H9 (cell line): Measurements from ENCODE around the gene TPRN. TPM values are rescaled to one million over a fixed set of nuclear protein-coding genes. Genes with fewer than 3 reads are reported as not detected.

Experiments
- DNase-seq: peaks from one replicate; pipeline ENCODE4 v3.0.0-alpha.2; 2017
- H2AFZ ChIP-seq: one replicate; pipeline ENCODE4 v1.6.1; 2013; ENCODE audit warnings: mild to moderate bottlenecking, low read length, control low read depth, moderate library complexity
- H2AK5ac ChIP-seq: 2 replicates; pipeline ENCODE4 v1.6.1; 2013; ENCODE audit warnings: low read length, control low read depth, mixed read lengths; ENCODE audit not compliant: insufficient read length
- H2BK120ac ChIP-seq: one replicate; pipeline ENCODE4 v1.6.1; 2013; ENCODE audit warnings: low read depth, mild to moderate bottlenecking, low read length, control low read depth, inconsistent platforms; ENCODE audit not compliant: poor library complexity, severe bottlenecking
- H2BK12ac ChIP-seq: 2 replicates; pipeline ENCODE4 v1.6.1; 2013; ENCODE audit warnings: low read length, control low read depth, mixed read lengths, low read depth; ENCODE audit not compliant: insufficient read length
- H2BK15ac ChIP-seq: 2 replicates; pipeline ENCODE4 v1.6.1; 2013; ENCODE audit warnings: low read depth, low read length, control low read depth
- H2BK20ac ChIP-seq: one replicate; pipeline ENCODE4 v1.6.1; 2013; ENCODE audit warnings: low read depth, mild to moderate bottlenecking, low read length, control low read depth, inconsistent platforms; ENCODE audit not compliant: poor library complexity, severe bottlenecking
- H2BK5ac ChIP-seq: 2 replicates; pipeline ENCODE4 v1.6.1; 2013; ENCODE audit warnings: low read length, control low read depth, mixed read lengths; ENCODE audit not compliant: insufficient read length
- H3K14ac ChIP-seq: 2 replicates; pipeline ENCODE4 v1.6.1; 2013; ENCODE audit warnings: low read length, control low read depth; ENCODE audit not compliant: insufficient read depth
- H3K18ac ChIP-seq: 2 replicates; pipeline ENCODE4 v1.6.1; 2013; ENCODE audit warnings: low read depth, mild to moderate bottlenecking, mixed read lengths, low read length, control low read depth; ENCODE audit not compliant: insufficient read length
- H3K23ac ChIP-seq: 2 replicates; pipeline ENCODE4 v1.6.1; 2013; ENCODE audit warnings: low read length, control low read depth, mixed read lengths, low read depth; ENCODE audit not compliant: insufficient read length
- H3K23me2 ChIP-seq: 2 replicates; pipeline ENCODE4 v1.6.1; 2013; ENCODE audit warnings: low read depth, mild to moderate bottlenecking, mixed read lengths, low read length, control low read depth; ENCODE audit not compliant: insufficient read length, poor library complexity, severe bottlenecking
- H3K27ac ChIP-seq: 2 replicates; pipeline ENCODE4 v1.5.1; 2013; ENCODE audit warnings: low read length, control low read depth, mixed read lengths, low read depth; ENCODE audit not compliant: insufficient read length
- H3K27me3 ChIP-seq: 2 replicates; pipeline ENCODE4 v1.6.1; 2013; ENCODE audit warnings: low read length, control low read depth, inconsistent platforms; ENCODE audit not compliant: insufficient read depth
- H3K4ac ChIP-seq: 2 replicates; pipeline ENCODE4 v1.6.1; 2013; ENCODE audit warnings: low read depth, mild to moderate bottlenecking, control low read depth, inconsistent platforms, low read length, moderate library complexity
- H3K4me1 ChIP-seq: 2 replicates; pipeline ENCODE4 v1.6.1; 2013; ENCODE audit warnings: low read length, control low read depth, inconsistent platforms; ENCODE audit not compliant: insufficient read depth
- H3K4me2 ChIP-seq: 2 replicates; pipeline ENCODE4 v1.6.1; 2013; ENCODE audit warnings: low read length, control low read depth, mixed read lengths; ENCODE audit not compliant: insufficient read length, insufficient read depth
- H3K56ac ChIP-seq: 2 replicates; pipeline ENCODE4 v1.6.1; 2013; ENCODE audit warnings: low read depth, mild to moderate bottlenecking, mixed read lengths, low read length, control low read depth; ENCODE audit not compliant: insufficient read length
- H3K79me1 ChIP-seq: 2 replicates; pipeline ENCODE4 v1.6.1; 2013; ENCODE audit warnings: low read depth, mild to moderate bottlenecking, moderate library complexity, low read length, control low read depth, inconsistent platforms; ENCODE audit not compliant: insufficient read depth, poor library complexity, severe bottlenecking
- H3K79me2 ChIP-seq: 2 replicates; pipeline ENCODE4 v1.6.1; 2013; ENCODE audit warnings: low read length, control low read depth, inconsistent platforms; ENCODE audit not compliant: insufficient read depth
- H3K9ac ChIP-seq: 2 replicates; pipeline ENCODE4 v1.6.1; 2013; ENCODE audit warnings: low read length, control low read depth, mixed read lengths; ENCODE audit not compliant: insufficient read length; ENCODE audit errors: extremely low read depth
- H3K9me3 ChIP-seq: one replicate; pipeline ENCODE4 v1.6.1; 2013; ENCODE audit warnings: low read depth, low read length, inconsistent platforms; ENCODE audit not compliant: control insufficient read depth
- H3T11ph ChIP-seq: one replicate; pipeline ENCODE4 v1.6.1; 2013; ENCODE audit warnings: mild to moderate bottlenecking, low read length, control low read depth, inconsistent platforms
- H4K20me1 ChIP-seq: one replicate; pipeline ENCODE4 v1.6.1; 2013; ENCODE audit not compliant: control insufficient read depth, insufficient read length, insufficient read depth
- H4K5ac ChIP-seq: 2 replicates; pipeline ENCODE4 v1.6.1; 2013; ENCODE audit warnings: low read depth, mild to moderate bottlenecking, mixed read lengths, low read length, control low read depth; ENCODE audit not compliant: insufficient read length
- H4K8ac ChIP-seq: replicated peaks from 2 replicates; pipeline ENCODE4 v1.6.1; 2013; ENCODE audit warnings: low read length, control low read depth, mixed read lengths, low read depth; ENCODE audit not compliant: insufficient read length
- H4K91ac ChIP-seq: 2 replicates; pipeline ENCODE4 v1.6.1; 2013; ENCODE audit warnings: low read depth, mild to moderate bottlenecking, moderate library complexity, mixed read lengths, low read length, control low read depth; ENCODE audit not compliant: insufficient read length
- H3K27ac Mint-ChIP-seq, 3 experiments: 2 replicates in 2 of 3; 3 replicates in 1 of 3; pipeline ENCODE4 v1.8.0; 2020 to 2021; ENCODE audit warnings: mixed read lengths in 3 of 3, mild to moderate bottlenecking in 1 of 3, moderate library complexity in 1 of 3
- H3K27me3 Mint-ChIP-seq: 2 replicates; pipeline ENCODE4 v1.8.0; 2021; ENCODE audit warnings: low read depth, mild to moderate bottlenecking, moderate library complexity, mixed read lengths
- H3K36me3 Mint-ChIP-seq, 3 experiments: 2 replicates in 2 of 3; 3 replicates in 1 of 3; pipeline ENCODE4 v1.8.0; 2020 to 2021; ENCODE audit warnings: low read depth in 3 of 3, mixed read lengths in 3 of 3; ENCODE audit not compliant: insufficient read depth in 1 of 3
- H3K4me1 Mint-ChIP-seq, 2 experiments: 2 replicates each; pipeline ENCODE4 v1.8.0; 2020; ENCODE audit warnings: mixed read lengths in 2 of 2
- H3K4me3 Mint-ChIP-seq, 2 experiments: 2 replicates in 1 of 2; 3 replicates in 1 of 2; pipeline ENCODE4 v1.8.0; 2020 to 2021; ENCODE audit warnings: mild to moderate bottlenecking in 2 of 2, mixed read lengths in 2 of 2, moderate library complexity in 1 of 2
- H3K9me3 Mint-ChIP-seq, 2 experiments: 2 replicates in 1 of 2; 3 replicates in 1 of 2; pipeline ENCODE4 v1.8.0; 2020; ENCODE audit warnings: mild to moderate bottlenecking in 2 of 2, mixed read lengths in 2 of 2, moderate library complexity in 1 of 2
- CTCF ChIP-seq: fragments of 200-600 bp; sonication (generic); conservative IDR thresholded peaks from 3 replicates; pipeline ENCODE4 v1.8.0; 2021; ENCODE audit warnings: antibody characterized with exemption, mild to moderate bottlenecking
- WGBS: extraction: QIAGEN DNeasy Blood & Tissue Kit; methylation state at CpG from one replicate; pipeline ENCODE4 v1.1.7; 2013; ENCODE audit warnings: missing lambda C conversion rate, low lambda C conversion rate, mixed read lengths; ENCODE audit not compliant: insufficient read length; ENCODE audit errors: extremely low coverage; 5-methylcytosine and 5-hydroxymethylcytosine counted together
- total RNA-seq: library from RNA; stranded (reverse); gene quantifications from 2 replicates; pipeline ENCODE4 v1.2.1, GENCODE V29; 2021

TPRN gene
- total RNA-seq, 1 experiment from 2014 or later = 30.7 TPM

- DNase-seq = no peak
- Histone ChIP-seq H3K79me1 (no peaks in the 10 kb centered on the region), H2BK120ac (no peak overlapping the region), H2BK12ac (no peak overlapping the region), H3K9me3 (no peaks in the 10 kb centered on the region), H3K4me2 (no peak overlapping the region), H3K27ac (no peak overlapping the region), H3K9ac (no peak overlapping the region), H3K79me2 (no peaks in the 10 kb centered on the region), H2BK20ac (no peak overlapping the region), H3K14ac (no peak overlapping the region), H3K27me3 (peaks cover 13% of the 10 kb centered on the region; the same call in 1 of the 2 replicates), H3K4ac (no peak overlapping the region), H3K18ac (no peak overlapping the region), H2AK5ac (no peak overlapping the region), H3K4me1 (no peaks in the 10 kb centered on the region), H2BK5ac (no peak overlapping the region), H3T11ph (no peak overlapping the region), H2BK15ac (no peak overlapping the region), H4K91ac (no peak overlapping the region), H4K8ac (no peak overlapping the region), H3K56ac (no peak overlapping the region), H3K23me2 (peaks cover 4% of the 10 kb centered on the region), H4K20me1 (no peaks in the 10 kb centered on the region), H2AFZ (no peak overlapping the region), H3K23ac (no peak overlapping the region), H4K5ac (no peak overlapping the region)
- Mint-ChIP-seq H3K4me3 (peak overlapping the region in 1 of 2 experiments; percentile 26; a peak in 1 of 5 replicates), H3K4me1 (peaks cover 3 to 14% of the 10 kb centered on the region in 2 experiments), H3K36me3 (peaks cover 0 to 6% (median 0%) of the 10 kb centered on the region in 3 experiments; a peak in 2 of 7 replicates), H3K9me3 (no peaks in the 10 kb centered on the region), H3K27me3 (peaks cover 71% of the 10 kb centered on the region), H3K27ac (peak overlapping the region in 1 of 3 experiments; percentile 48; a peak in 1 of 7 replicates)
- WGBS = no CpG with 5 or more reads among the region's 21 CpGs
- no peak for TF ChIP-seq CTCF
Measured at GRCh38 chr9:137172901-137173795, 27.4 kb downstream of the TPRN start.
